Measurements from ENCODE around the gene OR9A4. TPM values are rescaled to one million over a fixed set of nuclear protein-coding genes. Genes with fewer than 3 reads are reported as not detected.

OR9A4 gene
- total RNA-seq, 1 donor, result not detected

GRCh38 chr7:141949021-141949420 lies 32.8 kb downstream of the OR9A4 start:
- Histone ChIP-seq H3K27me3 (ENCODE audit: insufficient read depth, low read length) (no peaks in the 10 kb centered on the region), H2AFZ (ENCODE audit: low read length) (no peak overlapping the region), H3K36me3 (ENCODE audit: insufficient read depth, low read length) (no peaks in the 10 kb centered on the region), H3K4me3 (ENCODE audit: insufficient read depth, low read length) (no peak overlapping the region), H3K4me1 (ENCODE audit: insufficient read depth, low read length) (no peaks in the 10 kb centered on the region), H3K79me2 (ENCODE audit: insufficient read depth, low read length) (no peaks in the 10 kb centered on the region), H3K27ac (ENCODE audit: low read depth, low read length) (no peak overlapping the region), H3K9me3 (ENCODE audit: low read depth, low read length) (no peaks in the 10 kb centered on the region), H3K4me2 (ENCODE audit: insufficient read depth, low read length) (no peak overlapping the region), H4K20me1 (ENCODE audit: insufficient read depth, low read length) (no peaks in the 10 kb centered on the region)
- TF ChIP-seq, protein P1, sequence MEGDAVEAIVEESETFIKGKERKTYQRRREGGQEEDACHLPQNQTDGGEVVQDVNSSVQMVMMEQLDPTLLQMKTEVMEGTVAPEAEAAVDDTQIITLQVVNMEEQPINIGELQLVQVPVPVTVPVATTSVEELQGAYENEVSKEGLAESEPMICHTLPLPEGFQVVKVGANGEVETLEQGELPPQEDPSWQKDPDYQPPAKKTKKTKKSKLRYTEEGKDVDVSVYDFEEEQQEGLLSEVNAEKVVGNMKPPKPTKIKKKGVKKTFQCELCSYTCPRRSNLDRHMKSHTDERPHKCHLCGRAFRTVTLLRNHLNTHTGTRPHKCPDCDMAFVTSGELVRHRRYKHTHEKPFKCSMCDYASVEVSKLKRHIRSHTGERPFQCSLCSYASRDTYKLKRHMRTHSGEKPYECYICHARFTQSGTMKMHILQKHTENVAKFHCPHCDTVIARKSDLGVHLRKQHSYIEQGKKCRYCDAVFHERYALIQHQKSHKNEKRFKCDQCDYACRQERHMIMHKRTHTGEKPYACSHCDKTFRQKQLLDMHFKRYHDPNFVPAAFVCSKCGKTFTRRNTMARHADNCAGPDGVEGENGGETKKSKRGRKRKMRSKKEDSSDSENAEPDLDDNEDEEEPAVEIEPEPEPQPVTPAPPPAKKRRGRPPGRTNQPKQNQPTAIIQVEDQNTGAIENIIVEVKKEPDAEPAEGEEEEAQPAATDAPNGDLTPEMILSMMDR (IDR thresholded peaks at IDR 0.05; ENCODE audit: extremely low read depth, low read depth, low read length), result no peak
- DNase-seq (ENCODE audit: insufficient read length, low spot score, missing footprints), result no peak

DNA sequence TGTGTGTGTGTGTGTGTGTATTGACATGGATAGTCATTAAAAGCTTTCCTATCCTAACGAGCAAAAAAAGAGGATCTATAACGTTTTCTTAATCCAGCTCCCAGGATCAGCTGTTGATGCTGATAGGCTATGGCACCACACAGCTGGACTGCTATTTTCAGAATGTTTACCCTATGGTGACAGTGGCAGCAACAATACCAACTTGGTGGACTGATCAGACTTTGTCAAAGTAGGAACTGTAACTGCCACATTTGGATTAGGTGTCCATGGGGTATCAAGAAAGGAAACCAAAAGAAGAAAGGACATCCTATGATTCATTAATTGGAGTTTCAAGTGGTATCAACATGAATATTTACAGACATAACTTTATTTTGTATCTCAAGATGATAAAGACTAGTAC lies 33.3 kb downstream of the OR9A4 start:
- Histone ChIP-seq H2AFZ (ENCODE audit: low read length) (no peak overlapping the region), H3K4me2 (ENCODE audit: insufficient read depth, low read length) (no peak overlapping the region), H3K79me2 (ENCODE audit: insufficient read depth, low read length) (no peaks in the 10 kb centered on the region), H3K9me3 (ENCODE audit: low read depth, low read length) (no peaks in the 10 kb centered on the region), H3K4me3 (ENCODE audit: insufficient read depth, low read length) (no peak overlapping the region), H3K36me3 (ENCODE audit: insufficient read depth, low read length) (no peaks in the 10 kb centered on the region), H4K20me1 (ENCODE audit: insufficient read depth, low read length) (no peaks in the 10 kb centered on the region), H3K4me1 (ENCODE audit: insufficient read depth, low read length) (no peaks in the 10 kb centered on the region), H3K27ac (ENCODE audit: low read depth, low read length) (no peak overlapping the region), H3K27me3 (ENCODE audit: insufficient read depth, low read length) (no peaks in the 10 kb centered on the region)
- no peak for DNase-seq (ENCODE audit: insufficient read length, low spot score, missing footprints)
- TF ChIP-seq, protein P1 (IDR thresholded peaks at IDR 0.05; ENCODE audit: extremely low read depth, low read depth, low read length), result no peak

DNA sequence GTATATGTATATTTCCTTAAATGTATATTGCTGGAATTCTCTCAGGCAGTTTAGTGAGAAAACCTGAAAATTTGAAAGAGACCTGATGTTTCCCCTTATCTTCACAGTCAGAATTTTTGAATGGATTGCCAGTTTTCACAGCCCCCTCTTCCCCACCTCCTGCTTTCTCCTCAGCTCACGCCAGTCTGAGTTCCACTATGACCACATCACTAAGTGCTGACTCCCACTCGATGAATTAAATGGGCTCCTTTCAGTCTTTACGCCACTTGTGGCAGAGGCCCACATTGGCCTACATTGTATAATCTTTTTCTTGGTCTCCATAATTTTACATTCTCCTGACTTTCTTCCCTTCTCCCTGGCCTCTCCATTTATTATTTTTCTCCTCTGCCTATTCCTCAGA lies 33.7 kb downstream of the OR9A4 start:
- TF ChIP-seq, protein P1 (IDR thresholded peaks at IDR 0.05; ENCODE audit: extremely low read depth, low read depth, low read length), result no peak
- no peak for DNase-seq (ENCODE audit: insufficient read length, low spot score, missing footprints)
- no peaks in the 10 kb centered on the region for H3K79me2 ChIP-seq (ENCODE audit: insufficient read depth, low read length)
- no peak overlapping the region for H2AFZ ChIP-seq (ENCODE audit: low read length)
- H3K4me2 ChIP-seq (ENCODE audit: insufficient read depth, low read length), result no peak overlapping the region
- H3K4me3 ChIP-seq (ENCODE audit: insufficient read depth, low read length), result no peak overlapping the region
- H4K20me1 ChIP-seq (ENCODE audit: insufficient read depth, low read length), result no peaks in the 10 kb centered on the region
- H3K36me3 ChIP-seq (ENCODE audit: insufficient read depth, low read length), result no peaks in the 10 kb centered on the region
- no peaks in the 10 kb centered on the region for H3K27me3 ChIP-seq (ENCODE audit: insufficient read depth, low read length)
- H3K9me3 ChIP-seq (ENCODE audit: low read depth, low read length), result no peaks in the 10 kb centered on the region
- H3K27ac ChIP-seq (ENCODE audit: low read depth, low read length), result no peak overlapping the region
- no peaks in the 10 kb centered on the region for H3K4me1 ChIP-seq (ENCODE audit: insufficient read depth, low read length)

- no peak for DNase-seq (ENCODE audit: insufficient read length, low spot score, missing footprints)
- Histone ChIP-seq H3K27me3 (ENCODE audit: insufficient read depth, low read length) (no peaks in the 10 kb centered on the region), H3K4me2 (ENCODE audit: insufficient read depth, low read length) (no peak overlapping the region), H2AFZ (ENCODE audit: low read length) (no peak overlapping the region), H3K79me2 (ENCODE audit: insufficient read depth, low read length) (no peaks in the 10 kb centered on the region), H3K27ac (ENCODE audit: low read depth, low read length) (no peak overlapping the region), H4K20me1 (ENCODE audit: insufficient read depth, low read length) (no peaks in the 10 kb centered on the region), H3K4me3 (ENCODE audit: insufficient read depth, low read length) (no peak overlapping the region), H3K9me3 (ENCODE audit: low read depth, low read length) (no peaks in the 10 kb centered on the region), H3K4me1 (ENCODE audit: insufficient read depth, low read length) (no peaks in the 10 kb centered on the region), H3K36me3 (ENCODE audit: insufficient read depth, low read length) (no peaks in the 10 kb centered on the region)
- TF ChIP-seq, protein P1 (IDR thresholded peaks at IDR 0.05; ENCODE audit: extremely low read depth, low read depth, low read length), result no peak
These were observed 34.6 kb downstream of the OR9A4 start for GRCh38 chr7:141950806-141951205.
